HS-27A (cell line): Measurements from ENCODE around the gene SLAIN2.
"Not testable (repeated sequence)": the region's sequence is repeated elsewhere in the genome, so short reads cannot be mapped to it uniquely, and the experiment has no call there.

Source experiments
- DNase-seq: peaks from one replicate; pipeline ENCODE4 v3.0.0-alpha.2; 2012; ENCODE audit warnings: low read depth, missing footprints

SLAIN2 gene

DNA sequence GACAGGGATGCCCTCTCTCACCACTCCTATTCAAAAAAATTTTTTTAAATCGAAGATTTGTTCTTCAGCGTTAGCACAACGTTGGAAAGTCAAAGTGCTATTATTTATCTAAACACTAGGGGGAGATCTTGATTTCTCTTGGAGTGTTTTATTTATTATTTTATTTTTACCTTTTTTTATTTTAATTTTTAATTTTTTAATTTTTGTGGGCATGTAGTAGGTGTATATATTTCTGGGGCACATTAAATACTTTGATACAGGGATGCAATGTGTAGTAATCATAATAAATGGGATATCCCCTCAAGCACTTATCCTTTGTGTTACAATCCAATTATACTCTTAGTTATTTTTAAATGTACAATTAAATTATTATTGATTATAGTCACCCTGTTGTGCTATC is 104.4 kb downstream of the SLAIN2 start:
- no peak for DNase-seq

DNA sequence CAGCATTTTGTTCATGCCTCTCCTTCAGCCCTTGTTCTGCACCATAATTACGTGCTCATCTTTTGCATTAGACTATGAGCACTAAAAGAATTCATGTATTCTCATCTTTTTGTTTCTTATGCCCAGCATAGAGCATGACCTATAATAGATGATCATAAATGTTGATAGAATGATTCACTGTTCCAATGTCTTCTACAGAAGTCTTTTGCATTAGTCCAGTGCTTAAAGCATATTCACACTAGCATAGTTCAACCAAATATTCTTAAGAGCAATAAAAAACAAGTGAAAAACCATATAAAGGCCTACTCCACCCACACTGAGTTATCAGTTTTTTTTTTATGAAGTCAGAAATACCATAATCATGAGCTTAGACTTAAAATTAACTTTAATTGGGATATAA is 105.3 kb downstream of the SLAIN2 start:
- no peak for DNase-seq

DNA sequence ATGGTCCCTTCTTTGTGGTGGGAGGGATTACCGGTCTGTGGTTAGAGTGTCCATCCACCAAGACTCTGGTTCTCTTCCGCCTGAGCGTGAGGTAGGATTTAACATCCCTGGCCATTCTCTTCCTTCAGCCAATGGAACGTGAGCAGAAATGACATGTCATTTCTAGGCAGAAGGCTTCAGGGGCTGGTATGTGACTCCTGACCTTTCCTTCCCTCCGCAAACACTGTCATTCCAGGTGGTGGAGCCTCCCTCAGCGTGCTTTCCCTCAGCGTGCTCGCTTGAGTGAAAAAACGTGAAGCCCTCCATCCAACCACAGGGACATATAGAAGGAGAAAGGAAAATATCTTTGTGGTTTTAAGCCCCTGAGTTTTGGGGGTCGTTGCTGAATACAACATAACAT is 107.8 kb downstream of the SLAIN2 start:
- DNase-seq: no peak

DNA sequence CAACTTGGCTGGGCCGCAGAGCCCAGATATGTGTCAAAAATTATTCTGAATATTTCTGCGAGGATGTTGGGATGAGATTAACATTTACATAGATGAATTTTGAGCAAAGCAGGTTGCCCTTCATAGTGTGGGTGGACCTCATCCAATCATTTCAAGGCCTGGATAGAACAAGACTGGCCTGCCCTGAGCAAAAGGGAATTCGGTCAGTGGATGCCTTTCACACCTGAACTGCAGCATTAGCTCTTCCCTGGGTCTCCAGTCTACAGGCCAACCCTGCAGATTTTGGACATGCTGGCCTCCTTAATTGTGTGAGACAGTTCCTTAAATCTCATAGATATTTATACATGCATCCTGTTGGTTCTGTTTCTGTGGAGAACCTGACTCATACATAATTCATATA is 109.4 kb downstream of the SLAIN2 start:
- DNase-seq: no peak

DNA sequence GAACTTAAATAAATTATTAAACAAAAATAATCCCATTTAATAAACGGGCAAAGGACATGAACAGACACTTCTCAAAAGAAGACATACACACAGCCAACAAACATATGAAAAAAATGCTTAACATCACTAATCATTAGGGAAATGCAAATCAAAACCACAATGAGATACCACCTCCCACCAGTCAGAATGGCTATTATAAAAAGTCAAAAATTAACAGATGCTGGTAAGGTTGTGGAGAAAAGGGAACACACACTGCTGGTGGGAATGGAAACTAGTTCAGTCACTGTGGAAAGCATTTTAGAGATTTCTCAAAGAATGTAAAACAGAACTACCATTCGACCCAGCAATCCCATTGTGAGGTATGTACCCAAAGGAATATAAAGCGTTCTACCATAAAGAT is 110.3 kb downstream of the SLAIN2 start:
- not testable (repeated sequence) for DNase-seq

- DNase-seq: no peak
Measured at GRCh38 chr4:48454591-48454990, 113.3 kb downstream of the SLAIN2 start.

DNA sequence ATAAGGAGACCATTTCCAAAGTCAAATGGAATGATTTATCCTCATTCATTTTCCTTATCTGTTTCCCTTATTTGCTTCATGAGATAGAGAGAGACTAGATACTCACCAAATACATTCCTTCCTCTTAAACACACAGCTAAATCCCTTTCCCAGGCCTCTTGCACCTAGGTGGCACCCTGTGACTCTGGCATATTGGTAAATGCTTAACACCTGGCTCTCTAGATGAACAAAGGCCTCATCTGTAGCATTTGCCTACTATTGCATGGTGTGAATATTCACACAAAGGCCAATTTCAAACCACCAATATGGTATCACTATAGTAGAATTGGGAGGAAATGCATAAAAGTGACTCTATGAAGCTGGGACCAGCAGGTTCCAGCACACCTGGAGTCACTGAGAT is 119.7 kb downstream of the SLAIN2 start:
- DNase-seq: no peak

DNA sequence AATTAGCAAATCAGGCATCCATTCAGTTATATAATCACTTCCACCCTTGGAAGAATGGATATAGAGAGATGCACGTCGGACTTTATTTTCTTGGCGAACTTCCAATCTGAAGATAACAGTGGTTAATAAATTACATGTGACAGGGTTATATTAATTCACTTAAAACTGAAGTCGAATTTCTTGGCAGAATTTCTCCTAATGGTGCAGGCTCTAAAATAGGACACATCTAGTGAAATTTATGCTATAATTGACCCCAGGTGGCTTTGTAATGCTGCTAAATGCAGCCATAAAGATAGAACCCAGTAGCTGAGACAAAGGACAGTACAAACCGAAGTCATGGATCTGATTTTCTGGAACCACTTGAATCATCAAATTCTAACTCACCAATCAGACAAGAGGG is 121.0 kb downstream of the SLAIN2 start:
- DNase-seq: no peak

GRCh38 chr4:48467442-48467841 is 126.1 kb downstream of the SLAIN2 start:
- DNase-seq: no peak

- no peak for DNase-seq
Measured at GRCh38 chr4:48467891-48468290, 126.6 kb downstream of the SLAIN2 start.

- DNase-seq: no peak
Measured at GRCh38 chr4:48470137-48470536, 128.8 kb downstream of the SLAIN2 start.

- no peak for DNase-seq
Measured at GRCh38 chr4:48470570-48470969, 129.2 kb downstream of the SLAIN2 start.

DNA sequence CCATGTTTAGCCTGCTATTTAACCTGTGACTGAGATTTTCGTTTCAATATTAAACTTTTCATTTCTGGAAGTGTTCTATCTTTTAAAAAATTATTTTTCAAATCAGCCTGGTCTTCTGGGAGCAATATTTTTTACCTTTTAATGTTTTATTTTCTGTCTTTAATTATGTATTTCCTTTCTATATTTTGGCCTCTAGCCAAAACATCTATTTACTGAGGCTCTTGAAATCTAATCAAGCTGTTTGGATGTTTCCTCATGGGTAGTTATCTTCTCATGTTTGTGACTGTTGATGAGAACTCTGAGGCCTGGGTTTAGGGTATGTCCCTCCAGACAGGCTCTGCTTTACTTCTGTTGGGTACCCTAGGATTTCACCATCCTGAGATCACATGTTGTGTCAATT is 131.5 kb downstream of the SLAIN2 start:
- DNase-seq: no peak

GRCh38 chr4:48475770-48476169 is 134.4 kb downstream of the SLAIN2 start:
- DNase-seq: no peak
